Measurements from ENCODE around the gene PPFIA2.

Gene PPFIA2

GRCh38 chr12:81296556-81297305, 462.4 kb downstream of the PPFIA2 start:
- H3K4me3 ChIP-seq (ENCODE audit: low read depth, low read length) = no peak overlapping the region
- in situ Hi-C loops (cut with HindIII; ENCODE audit: low sequenced_read_pairs) = no loop called here
- TF ChIP-seq, protein P1, sequence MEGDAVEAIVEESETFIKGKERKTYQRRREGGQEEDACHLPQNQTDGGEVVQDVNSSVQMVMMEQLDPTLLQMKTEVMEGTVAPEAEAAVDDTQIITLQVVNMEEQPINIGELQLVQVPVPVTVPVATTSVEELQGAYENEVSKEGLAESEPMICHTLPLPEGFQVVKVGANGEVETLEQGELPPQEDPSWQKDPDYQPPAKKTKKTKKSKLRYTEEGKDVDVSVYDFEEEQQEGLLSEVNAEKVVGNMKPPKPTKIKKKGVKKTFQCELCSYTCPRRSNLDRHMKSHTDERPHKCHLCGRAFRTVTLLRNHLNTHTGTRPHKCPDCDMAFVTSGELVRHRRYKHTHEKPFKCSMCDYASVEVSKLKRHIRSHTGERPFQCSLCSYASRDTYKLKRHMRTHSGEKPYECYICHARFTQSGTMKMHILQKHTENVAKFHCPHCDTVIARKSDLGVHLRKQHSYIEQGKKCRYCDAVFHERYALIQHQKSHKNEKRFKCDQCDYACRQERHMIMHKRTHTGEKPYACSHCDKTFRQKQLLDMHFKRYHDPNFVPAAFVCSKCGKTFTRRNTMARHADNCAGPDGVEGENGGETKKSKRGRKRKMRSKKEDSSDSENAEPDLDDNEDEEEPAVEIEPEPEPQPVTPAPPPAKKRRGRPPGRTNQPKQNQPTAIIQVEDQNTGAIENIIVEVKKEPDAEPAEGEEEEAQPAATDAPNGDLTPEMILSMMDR (IDR thresholded peaks at IDR 0.05; ENCODE audit: low read depth, low read length) = no peak
- peak; percentile 85 for DNase-seq (ENCODE audit: low read depth, low spot score)

DNA sequence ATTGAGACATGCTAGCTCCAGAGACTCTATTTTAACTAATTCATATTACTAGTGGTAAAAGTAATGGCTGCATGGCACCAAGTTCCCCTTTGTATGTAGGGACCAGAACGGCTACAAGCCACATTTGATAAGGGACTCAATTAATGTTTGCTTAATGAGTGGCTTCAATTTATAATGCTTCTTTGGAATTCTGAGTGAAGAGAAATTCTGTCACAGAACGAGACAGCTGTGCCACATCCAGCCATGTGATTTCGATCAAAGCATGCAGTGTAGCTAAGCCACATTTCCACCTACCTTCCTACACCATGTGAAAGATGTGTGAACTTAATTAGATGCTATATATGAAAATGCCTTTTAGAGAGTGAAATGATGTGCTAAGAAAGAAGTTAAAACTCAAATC, 463.9 kb downstream of the PPFIA2 start:
- no peak overlapping the region for H3K4me3 ChIP-seq (ENCODE audit: low read depth, low read length)
- in situ Hi-C loops (cut with HindIII; ENCODE audit: low sequenced_read_pairs) = no loop called here
- TF ChIP-seq, protein P1 (IDR thresholded peaks at IDR 0.05; ENCODE audit: low read depth, low read length) = no peak
- no peak for DNase-seq (ENCODE audit: low read depth, low spot score)

DNA sequence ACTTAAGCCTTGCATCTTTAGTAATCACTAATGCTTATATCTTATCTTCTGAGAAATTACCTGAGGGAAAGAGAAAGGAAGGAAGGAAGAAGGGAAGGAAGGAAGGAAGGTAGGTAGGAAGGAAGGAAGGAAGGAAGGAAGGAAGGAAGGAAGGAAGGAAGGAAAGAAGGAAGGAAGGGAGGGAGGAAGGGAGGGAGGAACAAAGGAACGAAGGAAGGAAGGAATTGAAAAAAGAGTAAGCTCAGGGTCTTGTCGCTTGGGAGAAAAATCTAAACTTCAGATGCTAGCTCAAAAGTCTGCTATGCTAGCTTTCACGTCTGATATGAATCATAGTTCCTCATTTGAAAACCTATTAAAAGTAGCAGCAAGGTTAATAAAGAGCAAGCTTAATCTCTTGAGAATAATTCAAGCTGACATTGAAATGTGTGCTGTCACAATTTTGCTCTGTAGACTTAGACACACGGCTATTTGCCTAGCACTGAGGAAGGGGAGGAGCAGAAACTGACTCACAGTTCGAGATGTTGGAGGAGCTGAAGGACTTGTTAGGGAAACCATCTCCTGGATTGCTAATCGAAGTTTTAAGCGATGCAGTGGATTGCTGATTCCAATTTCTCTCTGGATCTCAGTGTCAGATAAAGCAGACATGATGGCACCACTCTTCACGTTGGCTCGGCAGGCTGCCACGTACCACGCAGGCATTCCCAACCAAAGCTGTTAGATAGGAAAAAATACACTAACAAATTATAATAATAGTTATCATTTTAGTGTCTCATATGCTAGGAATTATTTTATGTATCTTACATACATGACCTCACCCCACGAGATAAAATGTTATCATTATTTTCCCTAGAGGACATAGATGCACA, 464.6 kb downstream of the PPFIA2 start:
- in situ Hi-C loops (cut with HindIII; ENCODE audit: low sequenced_read_pairs) = no loop called here
- TF ChIP-seq, protein P1 (IDR thresholded peaks at IDR 0.05; ENCODE audit: low read depth, low read length) = no peak
- no peak overlapping the region for H3K4me3 ChIP-seq (ENCODE audit: low read depth, low read length)
- DNase-seq (ENCODE audit: low read depth, low spot score) = no peak

GRCh38 chr12:81288651-81289050, 470.5 kb downstream of the PPFIA2 start:
- H3K4me3 ChIP-seq (ENCODE audit: low read depth, low read length) = no peak overlapping the region
- in situ Hi-C loops (cut with HindIII; ENCODE audit: low sequenced_read_pairs) = no loop called here
- TF ChIP-seq, protein P1 (IDR thresholded peaks at IDR 0.05; ENCODE audit: low read depth, low read length) = no peak

GRCh38 chr12:81284137-81284536, 475.0 kb downstream of the PPFIA2 start:
- DNase-seq (ENCODE audit: low read depth, low spot score) = peak; percentile 43
- TF ChIP-seq, protein P1 (IDR thresholded peaks at IDR 0.05; ENCODE audit: low read depth, low read length) = no peak
- in situ Hi-C loops (cut with HindIII; ENCODE audit: low sequenced_read_pairs) = no loop called here
- no peak overlapping the region for H3K4me3 ChIP-seq (ENCODE audit: low read depth, low read length)

More at GRCh38 chr12:81288651-81289050, 470.5 kb downstream of the PPFIA2 start:
- no peak for DNase-seq (ENCODE audit: low read depth, low spot score)

GRCh38 chr12:81274637-81275529, 484.3 kb downstream of the PPFIA2 start:
- DNase-seq (ENCODE audit: low read depth, low spot score) = no peak
- no peak overlapping the region for H3K4me3 ChIP-seq (ENCODE audit: low read depth, low read length)
- in situ Hi-C loops (cut with HindIII; ENCODE audit: low sequenced_read_pairs) = no loop called here
- TF ChIP-seq, protein P1 (IDR thresholded peaks at IDR 0.05; ENCODE audit: low read depth, low read length) = no peak

Data from astrocyte of the spinal cord (primary cell).